Pancreas (tissue), 10 donors: ENCODE results near the gene F7. TPM values are rescaled to one million over a fixed set of nuclear protein-coding genes. Genes with fewer than 3 reads are reported as not detected.
"Not testable (repeated sequence)": the region's sequence is repeated elsewhere in the genome, so short reads cannot be mapped to it uniquely, and the experiment has no call there.

ENCODE experiments used
- ATAC-seq, 4 donors: fragments of 200-7000 bp; cut with Tn5 transposase; one replicate each; pipeline versions ENCODE4 v1.8.0 to v1.9.1; 2020; ENCODE audit warnings: mild to moderate bottlenecking in 4 of 4, moderate library complexity in 4 of 4
- DNase-seq, 6 donors: peaks; one replicate each; pipeline ENCODE4 v3.0.0-alpha.2; 2020
- FAIRE-seq: peaks from 2 replicates; lab custom pipeline; 2012; peaks lifted over from hg19 to GRCh38; lab: Jason Lieb, UNC
- H3K27ac ChIP-seq, 4 donors: fragments of 200-600 bp; sonication (generic); 1 replicate in 3 of 4; 2 replicates in 1 of 4; pipeline versions ENCODE4 v1.5.0 to v1.8.0; 2020
- H3K27me3 ChIP-seq, 4 donors: fragments of 200-600 bp; one replicate each; pipeline ENCODE4 v1.8.0; 2021
- H3K36me3 ChIP-seq, 3 donors: fragments of 200-600 bp; sonication (generic) in 1 of 3; one replicate each; pipeline versions ENCODE4 v1.5.0 to v1.8.0; 2020 to 2021
- H3K4me1 ChIP-seq, 3 donors: fragments of 200-600 bp; one replicate each; pipeline ENCODE4 v1.8.0; 2021
- H3K4me3 ChIP-seq, 4 donors: fragments of 200-600 bp; sonication (generic) in 2 of 4; one replicate each; pipeline versions ENCODE4 v1.5.0 to v1.8.0; 2020 to 2021
- H3K9me3 ChIP-seq, 4 donors: fragments of 200-600 bp; one replicate each; pipeline ENCODE4 v1.8.0; 2021
- WGBS, 2 donors: extraction: QIAGEN DNeasy Blood & Tissue Kit; methylation state at CpG; one replicate each; pipeline ENCODE4 v1.1.7; 2013; 5-methylcytosine and 5-hydroxymethylcytosine counted together
- intact Hi-C, 3 donors: fragments of 100-400 bp; cut with DNase I; formaldehyde crosslinking; loops; one replicate each; pipeline versions ENCODE4 v1.11.1 to v1.14.2; 2022
- polyA plus RNA-seq, 2 donors: library from polyadenylated mRNA; stranded (reverse); fragments of 200-250 nt; gene quantifications; one replicate each; pipeline ENCODE4 v1.2.3, GENCODE V29; 2013
- total RNA-seq, 6 donors: library from RNA; stranded (reverse); fragmentation: NEBNext Ultra II Directional in 4 of 6; extraction: Animal tissue kit (Norgen Biotek cat#: 25700) in 4 of 6; gene quantifications; one replicate each; pipeline versions ENCODE4 v1.2.1 to v1.2.4, GENCODE V29; 2021 to 2023
- TF ChIP-seq, protein P1 (sequence below), 4 donors: fragments of 200-600 bp; sonication (generic) in 3 of 4; IDR thresholded peaks; one replicate each; pipeline versions ENCODE4 v1.5.0 to v1.8.0; 2021; ENCODE audit warnings: antibody characterized with exemption in 4 of 4
- donor health status: healthy with polysubstance abuse.
- donor health status: DM: no; HTN: no; CAD: no; lungs with moderate emphysema.
- donor health status: DM: no; HTN: no; CAD: no.
- donor health status: control.
- donor health status: control.
- donor health status: Bipolar disorder and iron deficiency.
- donor health status: DM: yes; HTN: yes; CAD: no.
- donor health status: DM: no; HTN: no; CAD: no.
- donor health status: DM: no; HTN: no; CAD: no.
- donor health status: DM: yes; HTN: yes; CAD: no.

Gene F7
- total and polyA plus RNA-seq, 8 donors: 0.13 to 0.96 (median 0.23) TPM; not detected in 2

GRCh38 chr13:113109151-113110047 lies 3.8 kb downstream of the F7 start:
- DNase-seq: peak in 3 of 6 donors; percentile 20 to 68 (median 60)
- 31 to 32% methylated on average over 66 to 73 of the region's 73 CpGs for WGBS, 2 donors

DNA sequence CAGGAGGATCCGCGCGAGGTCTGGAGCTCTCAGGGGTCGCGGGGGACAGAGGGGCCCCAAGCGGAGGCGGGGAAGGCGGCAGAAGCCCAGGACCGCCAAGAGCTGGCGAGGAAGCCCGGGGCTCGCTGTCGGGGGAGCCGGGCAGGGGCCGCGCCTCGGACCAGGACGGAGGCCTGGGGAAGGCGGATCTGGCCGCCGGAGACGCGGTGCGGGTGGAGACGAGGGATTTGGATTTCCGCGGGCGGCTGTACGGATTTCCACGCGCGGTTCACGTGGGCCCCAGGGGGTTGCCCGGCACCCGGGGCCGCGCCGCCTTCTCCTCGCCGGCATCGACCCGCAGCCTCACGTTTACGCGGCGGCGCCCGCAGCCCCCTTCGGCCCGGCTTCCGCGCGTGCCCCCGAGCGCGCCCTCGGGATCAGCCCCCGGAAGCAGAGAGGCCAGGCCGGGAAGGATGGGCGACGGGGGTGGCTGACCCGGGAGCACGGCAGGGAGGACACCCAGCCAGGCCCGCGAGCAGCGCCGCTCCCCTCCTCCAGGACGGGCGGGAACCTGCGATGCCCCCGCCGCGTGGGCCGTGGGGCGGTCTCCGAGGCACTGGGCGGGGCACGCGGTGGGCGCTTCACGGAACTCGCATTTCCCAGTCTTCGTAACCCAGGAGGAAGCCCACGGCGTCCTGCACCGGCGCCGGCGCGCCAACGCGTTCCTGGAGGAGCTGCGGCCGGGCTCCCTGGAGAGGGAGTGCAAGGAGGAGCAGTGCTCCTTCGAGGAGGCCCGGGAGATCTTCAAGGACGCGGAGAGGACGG lies 4.7 kb downstream of the F7 start:
- peak in 2 of 6 donors; percentile 59 to 61 for DNase-seq
- 1 to 3% methylated on average over 48 to 99 of the region's 99 CpGs for WGBS, 2 donors
- ATAC-seq: peak; percentile 24 to 55 (median 48)

More at GRCh38 chr13:113109151-113110047, 3.8 kb downstream of the F7 start:
- H3K27ac ChIP-seq: no peak overlapping the region
- peak overlapping the region in 1 of 4 donors; percentile 48 for H3K4me3 ChIP-seq
- peak in 2 of 4 donors; percentile 11 to 24 for ATAC-seq
- no peaks in the 10 kb centered on the region for H3K9me3 ChIP-seq
- TF ChIP-seq, protein P1, sequence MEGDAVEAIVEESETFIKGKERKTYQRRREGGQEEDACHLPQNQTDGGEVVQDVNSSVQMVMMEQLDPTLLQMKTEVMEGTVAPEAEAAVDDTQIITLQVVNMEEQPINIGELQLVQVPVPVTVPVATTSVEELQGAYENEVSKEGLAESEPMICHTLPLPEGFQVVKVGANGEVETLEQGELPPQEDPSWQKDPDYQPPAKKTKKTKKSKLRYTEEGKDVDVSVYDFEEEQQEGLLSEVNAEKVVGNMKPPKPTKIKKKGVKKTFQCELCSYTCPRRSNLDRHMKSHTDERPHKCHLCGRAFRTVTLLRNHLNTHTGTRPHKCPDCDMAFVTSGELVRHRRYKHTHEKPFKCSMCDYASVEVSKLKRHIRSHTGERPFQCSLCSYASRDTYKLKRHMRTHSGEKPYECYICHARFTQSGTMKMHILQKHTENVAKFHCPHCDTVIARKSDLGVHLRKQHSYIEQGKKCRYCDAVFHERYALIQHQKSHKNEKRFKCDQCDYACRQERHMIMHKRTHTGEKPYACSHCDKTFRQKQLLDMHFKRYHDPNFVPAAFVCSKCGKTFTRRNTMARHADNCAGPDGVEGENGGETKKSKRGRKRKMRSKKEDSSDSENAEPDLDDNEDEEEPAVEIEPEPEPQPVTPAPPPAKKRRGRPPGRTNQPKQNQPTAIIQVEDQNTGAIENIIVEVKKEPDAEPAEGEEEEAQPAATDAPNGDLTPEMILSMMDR (IDR thresholded peaks at IDR 0.05): no peak
- H3K27me3 ChIP-seq: peaks cover 0 to 10% (median 5%) of the 10 kb centered on the region in 4 donors
- H3K36me3 ChIP-seq: no peaks in the 10 kb centered on the region
- intact Hi-C loops: no loop called here
- FAIRE-seq: no peak
- H3K4me1 ChIP-seq: peaks cover 0 to 4% (median 0%) of the 10 kb centered on the region in 3 donors

DNA sequence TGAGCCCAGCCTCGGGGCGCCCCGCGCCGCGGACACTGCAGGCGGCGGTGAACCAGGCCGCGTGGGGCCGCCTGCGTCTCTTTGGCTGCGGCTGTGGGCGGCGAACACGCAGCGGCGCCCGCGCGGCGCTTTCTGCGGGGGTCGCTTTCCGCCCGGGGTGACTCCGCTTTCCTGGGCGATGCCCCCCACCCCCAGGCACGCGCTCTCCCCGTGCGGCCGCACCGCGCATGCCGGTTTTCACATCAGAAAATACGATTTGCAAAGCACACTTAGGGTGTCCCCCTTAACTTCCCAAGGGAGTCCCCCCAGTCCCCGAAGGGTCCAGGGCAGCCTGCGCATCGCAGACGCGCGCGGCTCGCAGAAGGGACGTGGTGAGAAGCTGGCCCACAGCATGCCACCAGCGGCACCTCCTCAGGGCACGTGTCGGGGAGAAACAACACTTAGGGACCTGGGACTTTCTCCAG lies 5.3 kb downstream of the F7 start:
- DNase-seq (peak in 1 of 6 donors; percentile 37), FAIRE-seq (no peak), ATAC-seq (no peak)
- 14 to 19% methylated on average over 49 of the region's 49 CpGs for WGBS, 2 donors
- H3K27ac ChIP-seq: no peak overlapping the region
- H3K36me3 ChIP-seq: no peaks in the 10 kb centered on the region
- TF ChIP-seq, protein P1 (IDR thresholded peaks at IDR 0.05): no peak
- H3K27me3 ChIP-seq: peaks cover 0 to 10% (median 5%) of the 10 kb centered on the region in 4 donors
- peaks cover 0 to 4% (median 0%) of the 10 kb centered on the region in 3 donors for H3K4me1 ChIP-seq
- H3K4me3 ChIP-seq: peak overlapping the region; percentile 14 to 48 (median 22)
- intact Hi-C loops: no loop called here
- no peaks in the 10 kb centered on the region for H3K9me3 ChIP-seq

More for the DNA sequence above, 4.7 kb downstream of the F7 start:
- Histone ChIP-seq H3K4me1 (peaks cover 0 to 4% (median 0%) of the 10 kb centered on the region in 3 donors), H3K4me3 (peak overlapping the region; percentile 14 to 48 (median 22)), H3K27me3 (peaks cover 0 to 10% (median 5%) of the 10 kb centered on the region in 4 donors), H3K27ac (no peak overlapping the region), H3K36me3 (no peaks in the 10 kb centered on the region), H3K9me3 (no peaks in the 10 kb centered on the region)
- FAIRE-seq: no peak
- TF ChIP-seq, protein P1 (IDR thresholded peaks at IDR 0.05): no peak
- intact Hi-C loops: no loop called here

GRCh38 chr13:113111821-113112220 lies 6.2 kb downstream of the F7 start:
- not testable (repeated sequence) for FAIRE-seq

GRCh38 chr13:113112475-113112874 lies 6.9 kb downstream of the F7 start:
- H3K4me1 ChIP-seq, H3K27ac ChIP-seq, ATAC-seq, H3K36me3 ChIP-seq, FAIRE-seq, DNase-seq, H3K9me3 ChIP-seq, H3K4me3 ChIP-seq, intact Hi-C loops: not testable (repeated sequence)
- H3K27me3 ChIP-seq: peaks cover 0 to 10% (median 5%) of the 10 kb centered on the region in 4 donors
- 46 to 67% methylated on average over 1 of the region's 1 CpG for WGBS, 2 donors

More at GRCh38 chr13:113111821-113112220, 6.2 kb downstream of the F7 start:
- H3K9me3 ChIP-seq, intact Hi-C loops, H3K27ac ChIP-seq, H3K4me1 ChIP-seq, ATAC-seq, H3K4me3 ChIP-seq, H3K36me3 ChIP-seq, DNase-seq: not testable (repeated sequence)
- H3K27me3 ChIP-seq: peaks cover 0 to 10% (median 5%) of the 10 kb centered on the region in 4 donors
- WGBS, 2 donors: 65 to 76% methylated on average over 5 of the region's 5 CpGs
